Loucy (cell line): ENCODE data around the gene TMEM47.

Experiments
- H2AFZ ChIP-seq: fragments of 200-600 bp; sonication (generic); 2 replicates; pipeline ENCODE4 v1.6.0; 2016; ENCODE audit warnings: antibody characterized with exemption, mild to moderate bottlenecking, low read length, moderate library complexity
- H3F3A ChIP-seq: fragments of 200-600 bp; 2 replicates; pipeline ENCODE4 v1.6.0; 2016; ENCODE audit warnings: antibody characterized with exemption, low read depth, mild to moderate bottlenecking
- H3K27me3 ChIP-seq: fragments of 200-600 bp; sonication (generic); 2 replicates; pipeline ENCODE4 v1.6.1; 2014; ENCODE audit warnings: low read length, mild to moderate bottlenecking; ENCODE audit not compliant: insufficient read depth, poor library complexity, severe bottlenecking
- H3K36me3 ChIP-seq: fragments of 200-600 bp; sonication (generic); 2 replicates; pipeline ENCODE4 v1.6.1; 2016; ENCODE audit warnings: low read length; ENCODE audit not compliant: insufficient read depth
- H3K4me1 ChIP-seq: fragments of 200-600 bp; sonication (generic); 2 replicates; pipeline ENCODE4 v1.5.1; 2014; ENCODE audit warnings: low read length, mild to moderate bottlenecking; ENCODE audit not compliant: insufficient read depth, poor library complexity, severe bottlenecking
- H3K4me2 ChIP-seq: fragments of 200-600 bp; sonication (generic); 2 replicates; pipeline ENCODE4 v1.6.0; 2014; ENCODE audit warnings: antibody characterized with exemption, low read length, low read depth, mild to moderate bottlenecking; ENCODE audit not compliant: poor library complexity, severe bottlenecking
- H3K4me3 ChIP-seq: fragments of 200-600 bp; sonication (generic); 2 replicates; pipeline ENCODE4 v1.5.1; 2014; ENCODE audit warnings: low read length, mild to moderate bottlenecking, mixed read lengths; ENCODE audit not compliant: poor library complexity, severe bottlenecking
- H3K79me2 ChIP-seq: fragments of 200-600 bp; sonication (generic); 2 replicates; pipeline ENCODE4 v1.6.1; 2014; ENCODE audit warnings: low read length; ENCODE audit not compliant: insufficient read depth
- H3K9ac ChIP-seq: fragments of 200-600 bp; sonication (generic); 2 replicates; pipeline ENCODE4 v1.6.0; 2014; ENCODE audit warnings: mild to moderate bottlenecking, low read depth, low read length, moderate library complexity; ENCODE audit not compliant: poor library complexity, severe bottlenecking
- H3K9me2 ChIP-seq: fragments of 200-600 bp; sonication (generic); replicated peaks from 2 replicates; pipeline ENCODE4 v1.6.1; 2016; ENCODE audit warnings: low read depth, low read length, mixed read lengths
- H3K9me3 ChIP-seq: fragments of 200-600 bp; sonication (generic); 2 replicates; pipeline ENCODE4 v1.6.1; 2014; ENCODE audit warnings: mild to moderate bottlenecking, antibody characterized with exemption, low read length, low read depth; ENCODE audit not compliant: insufficient read depth
- H4K20me1 ChIP-seq: fragments of 200-600 bp; sonication (generic); 2 replicates; pipeline ENCODE4 v1.6.0; 2014; ENCODE audit warnings: antibody characterized with exemption, low read length, mild to moderate bottlenecking; ENCODE audit not compliant: insufficient read depth, poor library complexity, severe bottlenecking
- CTCF ChIP-seq: fragments of 200-600 bp; sonication (generic); conservative IDR thresholded peaks from 2 replicates; pipeline ENCODE4 v1.5.1; 2014; ENCODE audit warnings: mild to moderate bottlenecking, antibody characterized with exemption, low read length
- EZH2phosphoT487 ChIP-seq: fragments of 200-600 bp; IDR thresholded peaks from 2 replicates; pipeline ENCODE4 v1.6.1; 2018; ENCODE audit warnings: antibody characterized with exemption, mild to moderate bottlenecking, moderate library complexity, borderline replicate concordance

Gene TMEM47

GRCh38 chrX:34642849-34643248 is 14.2 kb downstream of the TMEM47 start:
- Histone ChIP-seq H3K27me3 (no peaks in the 10 kb centered on the region), H3K9me3 (no peaks in the 10 kb centered on the region), H3K4me3 (no peak overlapping the region), H4K20me1 (no peaks in the 10 kb centered on the region), H3K36me3 (no peaks in the 10 kb centered on the region), H2AFZ (no peak overlapping the region), H3K79me2 (no peaks in the 10 kb centered on the region), H3K9ac (no peak overlapping the region), H3F3A (no peaks in the 10 kb centered on the region), H3K4me1 (no peaks in the 10 kb centered on the region), H3K4me2 (no peak overlapping the region), H3K9me2 (no peaks in the 10 kb centered on the region)
- no peak for TF ChIP-seq EZH2phosphoT487
- no peak for TF ChIP-seq CTCF

- no peaks in the 10 kb centered on the region for H3K9me3 ChIP-seq
- TF ChIP-seq EZH2phosphoT487, result no peak
- peak; percentile 55 for TF ChIP-seq CTCF
- no peak overlapping the region for H3K4me2 ChIP-seq
- no peak overlapping the region for H3K9ac ChIP-seq
- no peaks in the 10 kb centered on the region for H3K9me2 ChIP-seq
- no peaks in the 10 kb centered on the region for H3K36me3 ChIP-seq
- H3K79me2 ChIP-seq, result no peaks in the 10 kb centered on the region
- no peaks in the 10 kb centered on the region for H3K4me1 ChIP-seq
- no peaks in the 10 kb centered on the region for H3K27me3 ChIP-seq
- H3F3A ChIP-seq, result no peaks in the 10 kb centered on the region
- no peaks in the 10 kb centered on the region for H4K20me1 ChIP-seq
- H2AFZ ChIP-seq, result no peak overlapping the region
- no peak overlapping the region for H3K4me3 ChIP-seq
These were observed 19.0 kb downstream of the TMEM47 start for GRCh38 chrX:34638116-34638515.

- H3K4me3 ChIP-seq, result no peak overlapping the region
- H3K9me2 ChIP-seq, result no peaks in the 10 kb centered on the region
- no peak overlapping the region for H3K4me2 ChIP-seq
- H3K9me3 ChIP-seq, result no peaks in the 10 kb centered on the region
- no peaks in the 10 kb centered on the region for H3K27me3 ChIP-seq
- no peaks in the 10 kb centered on the region for H4K20me1 ChIP-seq
- no peaks in the 10 kb centered on the region for H3K79me2 ChIP-seq
- no peaks in the 10 kb centered on the region for H3K36me3 ChIP-seq
- TF ChIP-seq CTCF (no peak), EZH2phosphoT487 (no peak)
- H2AFZ ChIP-seq, result no peak overlapping the region
- no peaks in the 10 kb centered on the region for H3K4me1 ChIP-seq
- no peak overlapping the region for H3K9ac ChIP-seq
- H3F3A ChIP-seq, result no peaks in the 10 kb centered on the region
These were observed 22.7 kb downstream of the TMEM47 start for GRCh38 chrX:34634349-34634748.
